IMR-90 (cell line): ENCODE data around the gene RIPOR3. TPM values are rescaled to one million over a fixed set of nuclear protein-coding genes. Genes with fewer than 3 reads are reported as not detected.

Experiments used
- ATAC-seq: fragments of 200-7000 bp; cut with Tn5 transposase; 2 replicates; pipeline ENCODE4 v1.9.1; 2020; ENCODE audit warnings: low read depth, mild to moderate bottlenecking, moderate library complexity
- BruUV-seq: library from RNA; stranded (reverse); fragments of 400-500 nt; replicated peaks from 2 replicates; lab custom pipeline; 2021; lab: Mats Ljungman, UMichigan
- CTCF ChIA-PET: fragments of 300-600 bp; formaldehyde crosslinking; extraction: SDS; loops from one replicate; lab custom pipeline; 2021; ENCODE audit warnings: antibody characterized with exemption; lab: Yijun Ruan, JAX
- POLR2A ChIA-PET: fragments of 300-600 bp; sonication (Branson Sonifier 250); formaldehyde crosslinking; loops from one replicate; lab custom pipeline; 2022; ENCODE audit warnings: antibody characterized with exemption; ENCODE audit not compliant: unreplicated experiment; lab: Charles Lee
- DNase-seq: peaks from one replicate; pipeline ENCODE4 v3.0.0; 2013
- H2AFZ ChIP-seq: replicated peaks from 2 replicates; pipeline ENCODE3; 2013; ENCODE audit warnings: low read length, mild to moderate bottlenecking; ENCODE audit not compliant: poor library complexity
- H2AK5ac ChIP-seq: 2 replicates; pipeline ENCODE4 v1.6.1; 2013; ENCODE audit warnings: low read depth, low read length, inconsistent platforms
- H2AK9ac ChIP-seq: replicated peaks from 2 replicates; pipeline ENCODE3; 2013; ENCODE audit warnings: mild to moderate bottlenecking, low read depth, low read length, moderate library complexity; ENCODE audit not compliant: poor library complexity
- H2BK120ac ChIP-seq: 2 replicates; pipeline ENCODE4 v1.6.1; 2013; ENCODE audit warnings: low read depth, low read length, inconsistent platforms
- H2BK15ac ChIP-seq: 3 replicates; pipeline ENCODE4 v1.6.1; 2013; ENCODE audit warnings: low read depth, low read length, inconsistent platforms
- H2BK20ac ChIP-seq: 2 replicates; pipeline ENCODE4 v1.6.1; 2013; ENCODE audit warnings: low read depth, mild to moderate bottlenecking, inconsistent platforms, low read length, moderate library complexity
- H2BK5ac ChIP-seq: 2 replicates; pipeline ENCODE4 v1.6.1; 2013; ENCODE audit warnings: mild to moderate bottlenecking, low read depth, low read length, inconsistent platforms; ENCODE audit not compliant: poor library complexity, severe bottlenecking
- H3K14ac ChIP-seq: replicated peaks from 2 replicates; pipeline ENCODE4 v1.6.1; 2013; ENCODE audit warnings: low read depth, low read length, inconsistent platforms
- H3K18ac ChIP-seq: 2 replicates; pipeline ENCODE4 v1.6.1; 2013; ENCODE audit warnings: low read depth, low read length, control low read depth
- H3K23ac ChIP-seq: 2 replicates; pipeline ENCODE4 v1.6.1; 2013; ENCODE audit warnings: low read depth, low read length, inconsistent platforms
- H3K27ac ChIP-seq: 2 replicates; pipeline ENCODE4 v1.5.1; 2013; ENCODE audit warnings: mild to moderate bottlenecking, control low read depth, low read length; ENCODE audit not compliant: insufficient read depth
- H3K27me3 ChIP-seq: 2 replicates; pipeline ENCODE4 v1.6.1; 2013; ENCODE audit warnings: low read length; ENCODE audit not compliant: control insufficient read depth, insufficient read depth
- H3K36me3 ChIP-seq: 2 replicates; pipeline ENCODE4 v1.6.1; 2013; ENCODE audit warnings: low read length, mixed read lengths; ENCODE audit not compliant: control insufficient read depth, insufficient read depth
- H3K4ac ChIP-seq: 2 replicates; pipeline ENCODE4 v1.6.1; 2013; ENCODE audit warnings: low read depth, low read length, inconsistent platforms
- H3K4me1 ChIP-seq: 2 replicates; pipeline ENCODE4 v1.6.1; 2013; ENCODE audit warnings: low read length, mixed read lengths; ENCODE audit not compliant: control insufficient read depth, insufficient read depth
- H3K4me2 ChIP-seq: 2 replicates; pipeline ENCODE4 v1.6.1; 2013; ENCODE audit warnings: low read depth, mild to moderate bottlenecking, control low read depth, low read length, moderate library complexity
- H3K4me3 ChIP-seq: 2 replicates; pipeline ENCODE4 v1.5.1; 2013; ENCODE audit warnings: low read depth, mild to moderate bottlenecking, control low read depth, low read length, moderate library complexity; ENCODE audit not compliant: insufficient read depth
- H3K56ac ChIP-seq: 2 replicates; pipeline ENCODE4 v1.6.1; 2013; ENCODE audit warnings: low read length, inconsistent platforms; ENCODE audit not compliant: insufficient read depth; ENCODE audit errors: extremely low read depth
- H3K79me1 ChIP-seq, 2 experiments: 2 replicates each; pipeline ENCODE4 v1.6.1; 2013; ENCODE audit warnings: low read length in 2 of 2, inconsistent platforms in 1 of 2, low read depth in 1 of 2
- H3K9ac ChIP-seq: 2 replicates; pipeline ENCODE4 v1.6.1; 2013; ENCODE audit warnings: low read depth, low read length, control low read depth
- H3K9me1 ChIP-seq: 2 replicates; pipeline ENCODE4 v1.6.1; 2013; ENCODE audit warnings: low read length, inconsistent platforms; ENCODE audit not compliant: insufficient read depth
- H3K9me3 ChIP-seq: 2 replicates; pipeline ENCODE4 v1.6.1; 2013; ENCODE audit warnings: low read length; ENCODE audit not compliant: control insufficient read depth, insufficient read depth
- H4K20me1 ChIP-seq: 2 replicates; pipeline ENCODE4 v1.6.1; 2013; ENCODE audit warnings: low read length, inconsistent platforms; ENCODE audit not compliant: insufficient read depth
- H4K5ac ChIP-seq: 2 replicates; pipeline ENCODE4 v1.6.1; 2013; ENCODE audit warnings: mild to moderate bottlenecking, low read depth, low read length, control low read depth
- H4K8ac ChIP-seq, 2 experiments: 2 replicates each; pipeline ENCODE4 v1.6.1; 2013; ENCODE audit warnings: low read depth in 2 of 2, low read length in 2 of 2, control low read depth in 1 of 2, inconsistent platforms in 1 of 2
- H4K91ac ChIP-seq: 2 replicates; pipeline ENCODE4 v1.6.1; 2013; ENCODE audit warnings: low read depth, low read length, inconsistent platforms; ENCODE audit not compliant: insufficient read depth
- BHLHE40 ChIP-seq: fragments of 150-350 bp; IDR thresholded peaks from 2 replicates; pipeline ENCODE4 v1.6.1; 2016; ENCODE audit warnings: mild to moderate bottlenecking, low read depth, low read length
- CEBPB ChIP-seq: IDR thresholded peaks from 2 replicates; pipeline ENCODE4 v1.6.1; 2012; ENCODE audit warnings: low read depth, low read length, improper control_type of control experiment
- CHD1 ChIP-seq: IDR thresholded peaks from 2 replicates; pipeline ENCODE4 v1.6.1; 2012; ENCODE audit warnings: low read depth, low read length, improper control_type of control experiment
- CTCF ChIP-seq: conservative IDR thresholded peaks from 2 replicates; pipeline ENCODE4 v1.5.1; 2012; ENCODE audit warnings: mild to moderate bottlenecking, low read depth, low read length, improper control_type of control experiment
- ELK1 ChIP-seq: fragments of 150-350 bp; IDR thresholded peaks from 2 replicates; pipeline ENCODE4 v1.6.1; 2016; ENCODE audit warnings: low read depth, mild to moderate bottlenecking, low read length, moderate library complexity, borderline replicate concordance
- FOS ChIP-seq: fragments of 150-350 bp; IDR thresholded peaks from 2 replicates; pipeline ENCODE4 v1.6.1; 2016; ENCODE audit warnings: low read depth, low read length
- MAFK ChIP-seq: IDR thresholded peaks from 2 replicates; pipeline ENCODE4 v1.6.1; 2012; ENCODE audit warnings: low read depth, low read length, improper control_type of control experiment
- MAZ ChIP-seq: IDR thresholded peaks from 2 replicates; pipeline ENCODE4 v1.6.1; 2012; ENCODE audit warnings: low read depth, mild to moderate bottlenecking, low read length, improper control_type of control experiment, moderate library complexity, borderline replicate concordance
- MXI1 ChIP-seq: IDR thresholded peaks from 2 replicates; pipeline ENCODE4 v1.6.1; 2012; ENCODE audit warnings: low read depth, mild to moderate bottlenecking, low read length, moderate library complexity, borderline replicate concordance
- NFE2L2 ChIP-seq: fragments of 150-350 bp; IDR thresholded peaks from 2 replicates; pipeline ENCODE4 v1.6.1; 2016; ENCODE audit warnings: low read depth, mild to moderate bottlenecking, low read length
- POLR2A ChIP-seq: IDR thresholded peaks from 2 replicates; pipeline ENCODE4 v1.6.1; 2012; ENCODE audit warnings: mild to moderate bottlenecking, low read depth, low read length
- RAD21 ChIP-seq: IDR thresholded peaks from 2 replicates; pipeline ENCODE4 v1.6.1; 2012; ENCODE audit warnings: low read length, improper control_type of control experiment
- RCOR1 ChIP-seq: IDR thresholded peaks from 2 replicates; pipeline ENCODE4 v1.6.1; 2012; ENCODE audit warnings: mild to moderate bottlenecking, low read length, improper control_type of control experiment; ENCODE audit not compliant: insufficient replicate concordance
- RFX5 ChIP-seq: IDR thresholded peaks from 2 replicates; pipeline ENCODE4 v1.8.0; 2012; ENCODE audit warnings: low read depth, mild to moderate bottlenecking, low read length, moderate library complexity
- SMC3 ChIP-seq: fragments of 150-350 bp; IDR thresholded peaks from 2 replicates; pipeline ENCODE4 v1.6.1; 2016; ENCODE audit warnings: low read depth, mild to moderate bottlenecking, antibody characterized with exemption, low read length, moderate library complexity
- USF2 ChIP-seq: fragments of 150-350 bp; IDR thresholded peaks from 2 replicates; pipeline ENCODE4 v1.6.1; 2017; ENCODE audit warnings: mild to moderate bottlenecking, antibody characterized with exemption, low read length, low read depth
- WGBS, 2 experiments: methylation state at CpG; one replicate each; pipeline versions ENCODE4 v1.1.5 to v1.1.7; 2013; ENCODE audit warnings: missing lambda C conversion rate in 2 of 2; ENCODE audit not compliant: insufficient read length in 1 of 2; ENCODE audit errors: extremely low coverage in 2 of 2; 5-methylcytosine and 5-hydroxymethylcytosine counted together
- dilution Hi-C: fragments of 300-500 bp; cut with HindIII; formaldehyde crosslinking; loops from one replicate; pipeline ENCODE4 v1.14.3; 2018; ENCODE audit warnings: low sequenced_read_pairs; ENCODE audit not compliant: unreplicated experiment
- in situ Hi-C: fragments of 300-500 bp; cut with MboI; formaldehyde crosslinking; loops from 3 replicates; pipeline ENCODE4 v1.14.3; 2019; ENCODE audit warnings: low sequenced_read_pairs, inconsistent platforms, mixed read lengths
- intact Hi-C: fragments of 100-400 bp; cut with micrococcal nuclease; formaldehyde crosslinking; loops from 2 replicates; pipeline ENCODE4 v1.10.0; 2022
- polyA plus RNA-seq, 3 experiments: library from polyadenylated mRNA; depleted of rRNA; stranded (reverse); fragments of >200 nt; gene quantifications; 2 replicates each; pipeline ENCODE4 v1.2.3, GENCODE V29; 2012; ENCODE audit warnings: low replicate concordance in 1 of 3
- total RNA-seq: library from RNA; depleted of rRNA; stranded (reverse); fragments of >200 nt; gene quantifications from 2 replicates; pipeline ENCODE4 v1.2.3, GENCODE V29; 2012

Gene RIPOR3
- total and polyA plus RNA-seq, 2 of the 4 experiments (the other 2 are of a cell fraction), result 0.54 to 1.7 TPM

- no peak overlapping the region for H3K56ac ChIP-seq
- no peak overlapping the region for H3K18ac ChIP-seq
- H2BK15ac ChIP-seq, result no peak overlapping the region
- peaks cover 6% of the 10 kb centered on the region; the same call in 1 of the 2 replicates for H3K4me1 ChIP-seq
- dilution Hi-C loops, result no loop called here
- H3K23ac ChIP-seq, result no peak overlapping the region
- H4K5ac ChIP-seq, result no peak overlapping the region
- H3K4me2 ChIP-seq, result no peak overlapping the region
- H3K79me1 ChIP-seq, result peaks cover 7 to 35% of the 10 kb centered on the region in 2 experiments
- H4K8ac ChIP-seq, result no peak overlapping the region
- TF ChIP-seq RFX5 (no peak), CTCF (no peak), CHD1 (no peak), RAD21 (no peak), FOS (no peak), NFE2L2 (no peak), USF2 (no peak), MAZ (no peak), BHLHE40 (no peak), MAFK (no peak), MXI1 (no peak), ELK1 (no peak), SMC3 (no peak), RCOR1 (no peak), CEBPB (no peak), POLR2A (no peak)
- WGBS, 2 experiments, result 100% methylated on average over 1 of the region's 9 CpGs; no CpG with 5 or more reads in 1 of the 2 experiments
- ChIA-PET POLR2A (no interaction called here), CTCF (interaction anchor here (0.6 kb wide), 1 partner anchor 143 kb away, joined by 6 read pairs; no protein-coding TSS in a partner anchor)
- peaks cover 19% of the 10 kb centered on the region for H4K20me1 ChIP-seq
- no peak overlapping the region for H3K27ac ChIP-seq
- no peak overlapping the region for H2AK5ac ChIP-seq
- no peak overlapping the region for H2AFZ ChIP-seq
- H2BK20ac ChIP-seq, result no peak overlapping the region
- DNase-seq (no peak), ATAC-seq (no peak)
- no peak overlapping the region for H2BK5ac ChIP-seq
- H3K9me3 ChIP-seq, result no peaks in the 10 kb centered on the region
- H2BK120ac ChIP-seq, result no peak overlapping the region
- no peaks in the 10 kb centered on the region for H3K27me3 ChIP-seq
- in situ Hi-C loops, result no loop called here
- intact Hi-C loops, result no loop called here
- H3K4me3 ChIP-seq, result no peak overlapping the region
- no peak overlapping the region for H3K4ac ChIP-seq
- no peaks in the 10 kb centered on the region for H3K9me1 ChIP-seq
- BruUV-seq, result no TSS peak
- no peak overlapping the region for H4K91ac ChIP-seq
- H3K14ac ChIP-seq, result no peak overlapping the region
- no peak overlapping the region for H2AK9ac ChIP-seq
- no peak overlapping the region for H3K9ac ChIP-seq
- H3K36me3 ChIP-seq, result peaks cover 75% of the 10 kb centered on the region
Observed at GRCh38 chr20:50585678-50586077, 105.7 kb downstream of the RIPOR3 start.
